OCI-M1 (cell line): ENCODE results near the gene SLC38A11.

Experiments used
- DNase-seq: peaks from one replicate; lab custom pipeline; 2025; lab: John Stamatoyannopoulos, UW

SLC38A11 gene

DNA sequence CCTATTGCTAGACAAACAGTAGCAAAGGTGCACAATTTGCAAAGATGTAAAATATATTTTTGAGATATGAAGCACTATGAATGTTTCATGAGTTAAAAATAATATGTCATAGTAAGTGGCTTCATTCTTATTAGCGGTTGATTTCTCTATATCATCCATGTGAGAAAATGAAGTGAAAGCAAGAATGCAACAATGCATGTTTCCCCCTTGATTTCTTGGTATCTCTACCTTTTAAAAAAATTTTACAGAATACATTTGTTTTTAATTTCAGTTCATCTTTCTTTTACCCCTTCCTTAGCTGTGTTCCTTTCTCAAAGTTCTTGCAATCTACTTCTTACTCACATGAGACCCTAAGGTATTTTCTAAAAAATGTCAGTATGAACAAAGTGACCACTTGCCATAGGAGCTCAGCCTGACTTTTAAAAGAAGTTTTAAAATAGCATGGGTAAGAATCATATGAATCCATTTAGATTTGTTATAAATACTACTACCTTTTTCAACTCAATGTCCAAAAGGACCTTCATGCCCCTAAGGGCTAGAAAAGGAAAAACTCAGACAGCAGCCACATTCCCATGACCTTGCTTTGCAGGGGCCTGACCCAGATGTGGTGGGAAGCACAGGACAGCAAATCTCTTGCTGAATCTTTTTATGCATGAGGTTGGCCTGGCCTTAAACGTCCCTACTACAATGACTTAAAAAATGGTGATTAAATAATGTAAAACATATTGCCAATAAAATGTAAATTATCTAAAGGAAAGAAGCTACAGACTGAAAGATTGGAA, 14.8 kb upstream of the SLC38A11 start:
- no peak for DNase-seq

- DNase-seq = no peak
These were observed 12.5 kb upstream of the SLC38A11 start for GRCh38 chr2:164967781-164968228.

- DNase-seq = no peak
These were observed 12.0 kb upstream of the SLC38A11 start for GRCh38 chr2:164967361-164967760.

- DNase-seq = peak; percentile 52
These were observed 9.4 kb upstream of the SLC38A11 start for GRCh38 chr2:164964700-164965099.

- DNase-seq = no peak
These were observed 4.8 kb upstream of the SLC38A11 start for GRCh38 chr2:164960159-164960558.

- no peak for DNase-seq
These were observed 1.1 kb downstream of the SLC38A11 start for GRCh38 chr2:164954186-164954585.

DNA sequence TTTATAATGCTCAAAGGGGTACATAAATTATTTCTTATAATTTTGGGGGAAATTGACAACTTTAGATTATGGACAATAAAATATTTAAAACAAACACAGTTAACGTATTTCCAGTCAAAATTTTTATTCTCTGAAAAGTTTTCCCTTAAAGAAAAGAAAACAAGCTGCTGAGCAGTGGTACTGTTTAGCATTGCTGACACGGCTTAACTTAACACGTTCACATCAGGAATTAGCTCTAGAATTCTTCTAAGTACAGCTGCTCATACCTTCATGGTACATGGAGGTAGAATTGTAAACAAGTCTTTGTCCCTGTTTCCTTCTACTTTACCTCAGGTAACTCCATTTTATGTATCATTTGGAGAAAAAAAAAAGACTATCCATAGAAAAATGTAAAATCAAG, 2.0 kb downstream of the SLC38A11 start:
- no peak for DNase-seq

DNA sequence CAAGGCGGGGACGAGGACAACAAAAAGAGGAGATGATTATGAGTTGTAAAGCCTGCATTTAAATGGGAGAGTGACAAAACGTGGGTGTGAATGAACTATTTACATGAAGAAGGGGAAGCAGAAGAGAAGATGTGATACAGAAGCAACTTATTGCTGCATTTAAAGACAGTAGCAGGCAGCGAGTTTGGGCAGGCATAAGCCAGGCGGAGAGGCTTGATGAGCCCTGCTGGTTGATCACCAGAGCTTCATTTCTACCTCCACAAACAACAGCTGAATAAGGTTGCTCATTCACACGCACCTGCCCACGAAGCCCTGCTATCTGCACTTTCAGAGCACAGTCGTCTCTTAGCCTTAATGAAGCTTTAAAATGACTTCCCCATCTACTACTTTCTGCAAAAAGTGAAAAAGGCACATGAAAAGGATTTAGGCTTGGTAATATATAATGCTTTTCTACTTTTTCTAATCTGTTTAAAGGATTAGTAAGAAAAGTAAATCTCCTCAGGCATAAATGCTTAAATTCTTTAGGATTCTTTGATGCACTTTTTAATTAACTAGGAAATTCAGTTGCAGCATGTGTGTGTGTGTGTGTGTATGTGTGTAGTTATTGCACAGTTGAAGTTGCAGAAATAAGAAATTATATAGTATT, 3.1 kb downstream of the SLC38A11 start:
- DNase-seq = no peak

DNA sequence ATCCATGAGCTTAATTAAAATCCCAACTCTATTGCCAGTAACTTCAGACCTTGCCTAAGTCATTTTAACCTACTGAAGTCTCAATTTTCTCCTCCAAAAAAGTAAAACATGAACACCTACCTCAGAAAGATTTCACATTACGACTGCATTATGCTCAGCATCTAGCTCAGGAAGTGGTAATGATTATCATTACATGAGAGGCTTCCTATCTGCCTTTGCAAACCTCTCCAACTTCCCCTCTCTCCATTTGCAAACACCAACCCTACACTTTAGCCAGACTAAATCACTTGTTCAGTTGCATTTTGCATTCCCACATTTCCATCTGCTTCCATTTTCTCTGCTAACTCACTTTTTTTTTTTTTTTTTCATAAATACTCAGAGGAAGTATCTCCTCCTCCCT, 6.8 kb downstream of the SLC38A11 start:
- DNase-seq = peak; percentile 75

DNA sequence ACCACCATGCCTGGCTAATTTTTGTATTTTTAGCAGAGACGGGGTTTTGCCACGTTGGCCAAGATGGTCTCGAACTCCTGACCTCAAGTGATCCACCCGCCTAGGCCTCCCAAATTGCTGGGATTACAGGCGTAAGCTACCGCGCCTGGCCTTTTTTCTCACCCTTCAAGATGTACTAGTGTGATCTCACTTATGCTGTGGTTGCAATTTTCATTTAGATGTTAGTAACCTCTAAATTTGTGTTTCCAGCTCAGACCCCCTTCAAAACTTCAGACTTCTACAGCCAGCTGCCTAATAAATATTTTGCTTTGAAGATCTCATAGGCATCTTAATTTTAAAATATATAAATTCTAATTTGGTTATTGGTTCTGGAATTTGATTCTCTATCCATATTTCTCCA, 8.0 kb downstream of the SLC38A11 start:
- no peak for DNase-seq

DNA sequence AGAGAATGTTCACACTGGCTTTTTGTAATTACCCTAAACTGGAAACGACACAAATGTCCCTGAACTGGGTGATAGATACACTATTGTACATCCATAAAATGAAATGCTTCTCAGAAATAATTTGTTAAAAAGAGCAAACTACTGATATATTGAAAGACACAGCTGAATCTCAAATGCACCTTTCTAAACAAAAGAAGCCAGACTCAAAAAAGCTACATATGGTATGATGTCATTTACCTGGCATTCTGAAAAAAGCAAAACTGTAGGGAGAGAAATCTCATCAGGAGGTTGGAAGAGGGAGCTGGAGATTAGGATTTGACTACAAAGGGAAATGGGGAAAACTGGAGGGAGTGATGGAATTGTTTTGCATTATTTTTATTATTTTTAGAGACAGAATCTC, 12.0 kb downstream of the SLC38A11 start:
- DNase-seq = no peak

DNA sequence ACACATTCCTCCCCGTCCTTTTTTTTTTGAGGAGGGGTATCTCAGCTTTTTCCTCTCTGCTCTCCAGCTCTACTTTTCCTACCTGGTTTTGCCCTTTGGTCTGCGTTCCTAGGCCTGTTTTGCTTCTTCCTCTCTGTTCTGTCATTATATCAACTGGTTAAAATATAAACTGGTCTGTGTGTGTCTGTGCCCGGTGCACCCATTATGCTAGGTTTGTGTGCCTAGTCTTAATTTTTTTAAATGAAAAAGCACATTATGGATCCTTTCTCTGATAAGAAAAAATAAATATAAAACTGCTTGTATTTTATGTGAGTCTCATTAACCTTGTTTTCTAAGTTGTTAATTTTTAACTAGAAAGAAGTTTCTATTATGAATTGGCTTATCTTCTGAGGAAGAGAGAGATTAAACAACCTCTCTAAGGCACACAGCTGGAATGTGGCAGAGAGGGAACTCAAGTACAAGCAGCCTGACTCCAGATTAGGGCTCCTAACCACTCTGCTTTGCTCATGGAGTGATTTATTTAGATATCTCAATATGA, 17.4 kb downstream of the SLC38A11 start:
- DNase-seq = peak; percentile 32

GRCh38 chr2:164935118-164936101, 19.9 kb downstream of the SLC38A11 start:
- DNase-seq = no peak

DNA sequence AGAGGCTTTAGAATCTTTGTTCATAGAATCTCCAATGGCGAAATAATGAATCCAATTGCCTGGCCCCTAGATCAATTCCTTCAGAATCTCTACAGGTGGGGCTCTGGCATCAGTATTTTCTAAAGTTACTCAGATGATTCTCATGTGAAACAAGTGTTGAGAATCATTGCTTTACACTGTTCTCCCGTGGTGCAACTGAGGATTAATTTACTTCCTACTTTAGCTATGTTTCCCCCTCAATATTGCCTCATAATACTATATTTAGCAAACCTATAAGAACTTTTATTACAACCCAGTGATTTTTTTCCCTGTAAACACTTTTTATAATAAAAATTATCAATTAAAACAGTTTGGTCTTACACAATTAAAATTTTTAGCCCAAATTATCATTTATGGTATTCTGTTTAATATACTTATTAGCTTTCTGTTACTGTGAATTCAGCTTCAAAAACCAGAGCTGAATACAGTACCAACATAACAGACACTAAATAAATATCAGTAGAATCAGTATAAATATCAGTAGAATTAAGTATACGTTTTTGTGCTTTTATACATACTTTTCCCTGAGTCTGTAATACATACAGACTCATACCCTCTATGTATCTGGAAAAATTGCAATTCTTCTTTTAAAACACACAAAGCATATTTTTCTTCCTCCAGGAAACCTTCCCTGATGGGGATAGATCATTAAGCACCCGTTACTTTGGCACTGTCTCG, 20.8 kb downstream of the SLC38A11 start:
- peak; percentile 25 for DNase-seq

DNA sequence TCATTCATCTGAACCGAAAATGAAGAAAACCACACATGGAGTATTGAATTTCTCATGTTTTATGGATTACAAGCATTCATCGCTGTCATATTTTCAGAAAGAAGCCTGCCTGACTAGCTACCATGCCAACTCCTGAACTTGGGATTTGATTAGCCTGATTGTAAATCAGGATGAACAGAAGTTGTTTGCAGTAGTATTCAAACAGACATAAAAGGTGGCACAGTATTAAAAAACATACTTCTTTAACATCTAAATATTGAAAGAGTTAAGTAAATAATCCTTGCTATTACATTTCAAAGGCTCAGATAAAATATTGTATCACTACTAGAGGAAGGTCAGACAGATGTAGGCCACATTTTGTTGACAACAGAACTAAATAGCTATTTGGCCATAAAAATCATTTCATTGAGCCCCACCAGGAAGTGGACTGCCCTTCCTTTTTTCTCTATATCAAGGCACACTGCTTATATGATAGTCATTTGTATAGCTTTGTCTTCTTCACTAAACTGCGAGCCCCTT, 21.6 kb downstream of the SLC38A11 start:
- DNase-seq = peak; percentile 28

DNA sequence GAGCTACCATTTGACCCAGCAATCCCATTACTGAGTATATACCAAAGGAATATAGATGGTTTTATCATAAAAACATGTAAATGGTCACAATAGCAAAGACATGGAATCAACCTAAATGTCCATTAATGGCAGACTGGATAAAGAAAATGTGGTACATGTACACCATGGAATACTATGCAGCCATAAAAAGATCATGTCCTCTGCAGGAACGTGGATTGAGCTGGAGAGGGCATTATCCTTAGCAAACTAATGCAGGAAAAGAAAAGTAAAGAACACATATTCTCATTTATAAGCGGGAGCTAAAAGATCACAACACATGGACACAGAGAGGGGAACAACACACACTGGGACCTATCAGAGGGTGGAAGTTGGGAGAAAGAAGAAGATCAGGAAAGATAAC, 22.9 kb downstream of the SLC38A11 start:
- DNase-seq = no peak

GRCh38 chr2:164928101-164928673, 27.1 kb downstream of the SLC38A11 start:
- DNase-seq = peak; percentile 20

DNA sequence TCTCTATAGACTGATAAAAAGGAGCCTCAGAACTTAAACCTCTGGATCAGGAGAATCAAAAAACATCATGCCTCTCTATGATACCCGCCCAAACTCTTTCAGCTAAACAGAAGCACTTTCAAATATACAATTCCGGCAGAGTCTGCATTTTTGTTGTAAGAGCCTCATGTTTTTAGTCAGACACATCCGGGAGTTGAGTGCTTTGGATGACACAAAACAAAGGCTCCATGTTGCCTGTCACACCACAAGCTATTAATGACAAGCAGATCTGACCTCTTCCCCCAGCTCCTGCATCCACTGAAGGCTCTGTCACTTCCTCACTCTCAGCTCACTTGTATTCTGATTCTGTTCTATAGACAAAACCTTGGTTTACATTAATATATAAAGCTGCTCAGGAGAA, 33.2 kb downstream of the SLC38A11 start:
- DNase-seq = no peak

DNA sequence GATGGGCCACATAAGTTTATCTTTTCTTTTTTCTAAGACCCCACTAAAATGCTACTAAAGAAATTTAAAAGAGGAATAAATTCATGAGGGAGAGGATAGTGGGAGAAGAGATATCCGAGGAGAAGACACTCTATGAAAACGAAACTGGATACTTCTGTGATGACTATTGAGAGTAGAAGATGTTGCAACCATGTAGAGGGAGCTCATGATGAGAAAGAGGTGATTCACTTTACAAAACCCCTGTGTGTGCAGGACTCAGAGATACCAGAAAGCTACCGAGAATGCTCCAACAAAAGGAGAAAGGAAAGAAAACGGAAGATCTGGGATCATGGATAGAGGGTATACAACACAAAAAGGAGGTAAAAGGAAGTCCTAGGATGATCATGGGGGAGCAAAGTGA, 34.9 kb downstream of the SLC38A11 start:
- DNase-seq = peak; percentile 83

DNA sequence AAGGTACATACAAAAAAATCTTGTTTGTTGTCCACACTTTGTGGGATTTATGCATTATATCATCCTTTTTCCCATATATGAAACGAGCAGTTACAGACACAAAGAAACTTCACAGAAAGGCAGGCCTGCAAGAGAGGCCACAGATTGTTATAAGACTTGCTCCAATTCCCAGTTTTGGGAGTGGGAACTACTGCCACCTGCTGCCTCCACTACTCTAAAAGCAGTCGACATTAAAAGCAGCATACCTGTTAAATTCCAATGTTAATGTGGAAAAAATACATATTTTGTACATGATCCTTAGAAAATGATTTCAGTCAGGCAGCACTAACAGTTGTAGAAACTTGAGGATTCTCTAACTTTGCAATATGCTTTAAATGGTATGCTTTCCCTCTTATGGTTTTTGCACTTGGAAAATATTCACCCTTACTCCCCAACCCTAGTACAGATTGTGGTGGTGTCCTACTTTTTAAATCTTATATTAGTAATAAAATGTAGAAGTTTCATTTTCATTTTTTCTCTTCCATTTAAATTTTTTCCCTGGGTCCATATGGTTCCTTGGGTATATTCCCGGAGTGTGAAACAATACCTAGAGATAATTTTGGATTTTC, 37.9 kb downstream of the SLC38A11 start:
- DNase-seq = peak; percentile 66
